Sigmoid colon (tissue), 7 donors: ENCODE data around the gene RNF19B. TPM values are rescaled to one million over a fixed set of nuclear protein-coding genes. Genes with fewer than 3 reads are reported as not detected.

Source experiments
- DNase-seq: peaks from one replicate; pipeline ENCODE4 v3.0.0-alpha.2; 2019
- H3K27ac ChIP-seq, 4 donors: fragments of 200-600 bp; sonication (generic); one replicate each; pipeline ENCODE4 v1.5.1; 2016 to 2019; ENCODE audit warnings: mild to moderate bottlenecking in 1 of 4
- H3K27me3 ChIP-seq, 3 donors: fragments of 200-600 bp; sonication (generic); one replicate each; pipeline ENCODE4 v1.5.1; 2019; ENCODE audit warnings: mild to moderate bottlenecking in 1 of 3
- H3K36me3 ChIP-seq, 4 donors: fragments of 200-600 bp; sonication (generic); one replicate each; pipeline ENCODE4 v1.5.1; 2016 to 2019
- H3K4me1 ChIP-seq, 4 donors: fragments of 200-600 bp; sonication (generic); one replicate each; pipeline ENCODE4 v1.5.1; 2017 to 2019
- H3K4me3 ChIP-seq, 4 donors: fragments of 200-600 bp; sonication (generic); one replicate each; pipeline ENCODE4 v1.5.1; 2017 to 2019; ENCODE audit warnings: mild to moderate bottlenecking in 2 of 4, moderate library complexity in 1 of 4
- H3K9me3 ChIP-seq, 4 donors: fragments of 200-600 bp in 3 of 4; sonication (generic) in 3 of 4; one replicate each; pipeline versions ENCODE4 v1.5.1 to v1.6.1; 2013 to 2019
- EP300 ChIP-seq, 4 donors: sonication (generic); formaldehyde crosslinking; IDR thresholded peaks; one replicate each; pipeline ENCODE4 v1.6.1; 2017; ENCODE audit warnings: antibody characterized with exemption in 4 of 4
- POLR2A ChIP-seq, 2 donors: fragments of 450-650 bp; IDR thresholded peaks; one replicate each; pipeline ENCODE4 v1.6.1; 2016; ENCODE audit warnings: antibody characterized with exemption in 2 of 2, mild to moderate bottlenecking in 2 of 2, moderate library complexity in 2 of 2
- POLR2AphosphoS5 ChIP-seq, 4 donors: sonication (generic); formaldehyde crosslinking; IDR thresholded peaks; one replicate each; pipeline ENCODE4 v1.6.1; 2017; ENCODE audit warnings: antibody characterized with exemption in 4 of 4
- WGBS, 2 donors: extraction: QIAGEN DNeasy Blood & Tissue Kit; methylation state at CpG; one replicate each; pipeline ENCODE4 v1.1.7; 2013; 5-methylcytosine and 5-hydroxymethylcytosine counted together
- intact Hi-C: fragments of 100-400 bp; cut with DNase I; formaldehyde crosslinking; loops from one replicate; pipeline ENCODE4 v1.15.1; 2023
- polyA plus RNA-seq, 3 donors: library from polyadenylated mRNA; stranded (reverse); fragments of 200-250 nt; gene quantifications; one replicate each; pipeline ENCODE4 v1.2.3, GENCODE V29; 2013
- total RNA-seq, 4 donors: library from RNA; depleted of rRNA; stranded (reverse); fragments of >200 nt; gene quantifications; one replicate each; pipeline ENCODE4 v1.1.0, GENCODE V29; 2016
- TF ChIP-seq, protein P1 (sequence below), 4 experiments: fragments of 450-650 bp in 3 of 4; fragments of 200-600 bp in 1 of 4; IDR thresholded peaks; one replicate each; pipeline ENCODE4 v1.5.1; 2016 to 2019; ENCODE audit warnings: antibody characterized with exemption in 4 of 4, mild to moderate bottlenecking in 3 of 4, moderate library complexity in 2 of 4
- donor health status: healthy with polysubstance abuse.
- donor health status: Bipolar disorder and iron deficiency.
- donor health status: healthy.

Gene RNF19B
- total and polyA plus RNA-seq, 7 donors = 14.5 to 50.7 (median 28.9) TPM

DNA sequence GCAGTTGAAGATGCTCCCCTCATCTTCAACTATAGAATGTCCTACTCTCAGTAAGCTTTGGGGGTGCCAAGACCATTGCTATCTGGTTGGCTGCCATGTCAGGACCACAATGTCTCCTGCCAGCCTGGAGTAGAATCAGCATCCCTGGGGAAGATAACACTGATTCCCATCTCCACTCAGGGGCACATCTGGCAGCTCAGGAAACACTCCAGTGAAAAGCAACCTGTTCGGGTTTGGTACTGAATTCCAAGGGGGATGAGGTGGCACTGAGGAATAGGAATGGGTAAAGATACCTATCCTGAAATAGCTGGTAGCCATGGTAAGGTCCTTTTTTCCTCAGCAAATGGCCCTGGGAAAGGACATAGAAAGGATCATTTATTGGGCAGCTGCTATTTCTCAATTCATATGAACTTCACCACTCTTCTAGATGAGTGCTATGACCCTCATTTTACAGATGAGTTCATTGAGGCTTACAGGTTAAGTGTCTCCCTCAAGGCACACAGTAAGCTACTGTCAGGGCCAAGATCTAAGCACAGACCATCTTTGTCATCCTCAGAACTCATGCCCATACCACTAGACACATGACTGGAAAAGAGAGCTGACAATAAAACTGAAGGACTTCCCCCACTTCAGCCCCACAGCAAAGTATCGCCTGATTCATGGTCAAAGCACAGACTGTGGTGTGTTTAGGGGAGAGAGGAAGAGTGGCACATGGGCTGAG lies 40.7 kb upstream of the RNF19B start:
- no peak overlapping the region for H3K4me3 ChIP-seq
- intact Hi-C loops = loop anchor here (5.0 kb wide), 2 partner anchors 38 to 73 kb away; no protein-coding TSS in a partner anchor
- no peak for DNase-seq
- H3K36me3 ChIP-seq = peaks cover 0 to 21% (median 7%) of the 10 kb centered on the region in 4 donors
- TF ChIP-seq POLR2AphosphoS5 (IDR thresholded peaks at IDR 0.05) = no peak
- TF ChIP-seq, protein P1, sequence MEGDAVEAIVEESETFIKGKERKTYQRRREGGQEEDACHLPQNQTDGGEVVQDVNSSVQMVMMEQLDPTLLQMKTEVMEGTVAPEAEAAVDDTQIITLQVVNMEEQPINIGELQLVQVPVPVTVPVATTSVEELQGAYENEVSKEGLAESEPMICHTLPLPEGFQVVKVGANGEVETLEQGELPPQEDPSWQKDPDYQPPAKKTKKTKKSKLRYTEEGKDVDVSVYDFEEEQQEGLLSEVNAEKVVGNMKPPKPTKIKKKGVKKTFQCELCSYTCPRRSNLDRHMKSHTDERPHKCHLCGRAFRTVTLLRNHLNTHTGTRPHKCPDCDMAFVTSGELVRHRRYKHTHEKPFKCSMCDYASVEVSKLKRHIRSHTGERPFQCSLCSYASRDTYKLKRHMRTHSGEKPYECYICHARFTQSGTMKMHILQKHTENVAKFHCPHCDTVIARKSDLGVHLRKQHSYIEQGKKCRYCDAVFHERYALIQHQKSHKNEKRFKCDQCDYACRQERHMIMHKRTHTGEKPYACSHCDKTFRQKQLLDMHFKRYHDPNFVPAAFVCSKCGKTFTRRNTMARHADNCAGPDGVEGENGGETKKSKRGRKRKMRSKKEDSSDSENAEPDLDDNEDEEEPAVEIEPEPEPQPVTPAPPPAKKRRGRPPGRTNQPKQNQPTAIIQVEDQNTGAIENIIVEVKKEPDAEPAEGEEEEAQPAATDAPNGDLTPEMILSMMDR (IDR thresholded peaks at IDR 0.05) = no peak
- TF ChIP-seq EP300 (IDR thresholded peaks at IDR 0.05) = no peak
- TF ChIP-seq POLR2A (IDR thresholded peaks at IDR 0.05) = no peak
- H3K9me3 ChIP-seq = no peaks in the 10 kb centered on the region
- H3K27ac ChIP-seq = no peak overlapping the region
- WGBS, 2 donors = 91 to 95% methylated on average over 2 of the region's 2 CpGs
- peaks cover 0 to 22% (median 6%) of the 10 kb centered on the region in 4 donors for H3K4me1 ChIP-seq
- H3K27me3 ChIP-seq = no peaks in the 10 kb centered on the region

GRCh38 chr1:33004613-33005012 lies 40.0 kb upstream of the RNF19B start:
- no peaks in the 10 kb centered on the region for H3K27me3 ChIP-seq
- H3K27ac ChIP-seq = no peak overlapping the region
- intact Hi-C loops = loop anchor here (5.0 kb wide), 2 partner anchors 37 to 72 kb away; no protein-coding TSS in a partner anchor
- H3K4me3 ChIP-seq = no peak overlapping the region
- DNase-seq = no peak
- H3K4me1 ChIP-seq = peaks cover 0 to 17% (median 5%) of the 10 kb centered on the region in 4 donors
- no peaks in the 10 kb centered on the region for H3K9me3 ChIP-seq
- H3K36me3 ChIP-seq = peaks cover 0 to 21% (median 7%) of the 10 kb centered on the region in 4 donors
- 91 to 95% methylated on average over 2 of the region's 2 CpGs for WGBS, 2 donors
- TF ChIP-seq POLR2A (IDR thresholded peaks at IDR 0.05) (no peak), POLR2AphosphoS5 (IDR thresholded peaks at IDR 0.05) (peak in 1 of 4 donors; percentile 4)

- no peak overlapping the region for H3K27ac ChIP-seq
- 90 to 96% methylated on average over 4 of the region's 4 CpGs for WGBS, 2 donors
- peaks cover 0 to 8% (median 4%) of the 10 kb centered on the region in 4 donors for H3K4me1 ChIP-seq
- peaks cover 0 to 13% (median 4%) of the 10 kb centered on the region in 4 donors for H3K36me3 ChIP-seq
- no peak for TF ChIP-seq POLR2A (IDR thresholded peaks at IDR 0.05)
- no peak for TF ChIP-seq EP300 (IDR thresholded peaks at IDR 0.05)
- TF ChIP-seq POLR2AphosphoS5 (IDR thresholded peaks at IDR 0.05) = no peak
- TF ChIP-seq, protein P1 (IDR thresholded peaks at IDR 0.05) = no peak
- DNase-seq = no peak
- H3K4me3 ChIP-seq = no peak overlapping the region
- intact Hi-C loops = no loop called here
- H3K27me3 ChIP-seq = no peaks in the 10 kb centered on the region
- H3K9me3 ChIP-seq = no peaks in the 10 kb centered on the region
Measured at GRCh38 chr1:33003657-33004056, 39.0 kb upstream of the RNF19B start.

- intact Hi-C loops = no loop called here
- H3K36me3 ChIP-seq = no peaks in the 10 kb centered on the region
- TF ChIP-seq, protein P1 (IDR thresholded peaks at IDR 0.05) = no peak
- TF ChIP-seq POLR2A (IDR thresholded peaks at IDR 0.05) (no peak), EP300 (IDR thresholded peaks at IDR 0.05) (no peak), POLR2AphosphoS5 (IDR thresholded peaks at IDR 0.05) (no peak)
- H3K4me3 ChIP-seq = no peak overlapping the region
- H3K27ac ChIP-seq = no peak overlapping the region
- WGBS, 2 donors = 96 to 98% methylated on average over 4 of the region's 4 CpGs
- DNase-seq = no peak
- no peaks in the 10 kb centered on the region for H3K9me3 ChIP-seq
- H3K4me1 ChIP-seq = peaks cover 0 to 13% (median 8%) of the 10 kb centered on the region in 4 donors
- H3K27me3 ChIP-seq = no peaks in the 10 kb centered on the region
Measured at GRCh38 chr1:33002006-33002405, 37.4 kb upstream of the RNF19B start.

GRCh38 chr1:33001282-33001681 lies 36.7 kb upstream of the RNF19B start:
- peaks cover 0 to 13% (median 8%) of the 10 kb centered on the region in 4 donors for H3K4me1 ChIP-seq
- intact Hi-C loops = no loop called here
- H3K27me3 ChIP-seq = no peaks in the 10 kb centered on the region
- WGBS, 2 donors = 93 to 98% methylated on average over 2 of the region's 2 CpGs
- TF ChIP-seq, protein P1 (IDR thresholded peaks at IDR 0.05) = no peak
- TF ChIP-seq POLR2AphosphoS5 (IDR thresholded peaks at IDR 0.05) = no peak
- TF ChIP-seq EP300 (IDR thresholded peaks at IDR 0.05) = no peak
- no peak for TF ChIP-seq POLR2A (IDR thresholded peaks at IDR 0.05)
- H3K9me3 ChIP-seq = no peaks in the 10 kb centered on the region
- no peak overlapping the region for H3K27ac ChIP-seq
- no peak overlapping the region for H3K4me3 ChIP-seq
- DNase-seq = no peak
- no peaks in the 10 kb centered on the region for H3K36me3 ChIP-seq
